GM21526 (cell line): ENCODE data around the gene SLC22A17.
A peak's percentile ranks its signal among the peaks of the same experiment; 100 is the strongest.

Experiments used
- ATAC-seq: cut with Tn5 transposase; IDR thresholded peaks from one replicate; pipeline ENCODE4 v1.9.1; 2021; ENCODE audit warnings: moderate library complexity; ENCODE audit not compliant: unreplicated experiment, low FRiP score

Gene SLC22A17

GRCh38 chr14:23319746-23320583, 32.7 kb downstream of the SLC22A17 start:
- no peak for ATAC-seq

GRCh38 chr14:23316300-23316699, 36.4 kb downstream of the SLC22A17 start:
- ATAC-seq: no peak

GRCh38 chr14:23310546-23310945, 42.1 kb downstream of the SLC22A17 start:
- ATAC-seq: no peak

DNA sequence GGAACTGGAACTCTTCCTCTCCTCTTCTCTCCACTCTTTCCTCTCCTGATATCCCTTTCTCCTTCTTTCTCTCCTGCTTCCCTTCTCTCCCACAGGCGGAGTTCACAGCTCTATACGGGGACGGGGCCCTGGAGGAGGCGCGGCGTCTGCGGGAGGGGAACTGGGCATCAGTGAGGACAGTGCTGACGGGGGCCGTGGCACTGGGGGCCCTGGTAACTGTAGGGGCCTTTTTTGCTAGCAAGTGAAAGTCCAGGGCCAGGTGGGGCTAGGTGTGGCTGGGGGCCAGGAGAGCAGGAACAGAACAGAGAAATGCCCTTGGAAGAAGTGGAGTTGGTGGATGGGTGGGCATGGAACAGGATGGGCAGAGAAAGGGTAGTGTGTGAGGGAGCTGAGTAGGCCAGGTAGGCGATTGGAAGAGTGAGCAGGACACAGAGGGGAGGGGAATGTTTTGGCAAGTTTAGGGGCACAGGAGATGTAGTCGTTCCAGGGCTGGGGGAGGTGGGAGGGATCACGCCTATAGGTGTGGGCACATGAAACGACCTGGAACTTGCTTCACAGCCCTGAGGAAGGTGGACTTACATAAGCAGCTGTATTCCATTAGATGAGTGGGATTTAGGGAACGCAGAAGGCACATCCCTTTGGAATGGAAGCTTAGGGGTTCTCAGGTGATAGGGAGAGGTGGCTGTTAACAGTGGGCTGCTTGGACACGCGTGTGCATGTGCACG, 43.8 kb downstream of the SLC22A17 start:
- ATAC-seq: no peak

DNA sequence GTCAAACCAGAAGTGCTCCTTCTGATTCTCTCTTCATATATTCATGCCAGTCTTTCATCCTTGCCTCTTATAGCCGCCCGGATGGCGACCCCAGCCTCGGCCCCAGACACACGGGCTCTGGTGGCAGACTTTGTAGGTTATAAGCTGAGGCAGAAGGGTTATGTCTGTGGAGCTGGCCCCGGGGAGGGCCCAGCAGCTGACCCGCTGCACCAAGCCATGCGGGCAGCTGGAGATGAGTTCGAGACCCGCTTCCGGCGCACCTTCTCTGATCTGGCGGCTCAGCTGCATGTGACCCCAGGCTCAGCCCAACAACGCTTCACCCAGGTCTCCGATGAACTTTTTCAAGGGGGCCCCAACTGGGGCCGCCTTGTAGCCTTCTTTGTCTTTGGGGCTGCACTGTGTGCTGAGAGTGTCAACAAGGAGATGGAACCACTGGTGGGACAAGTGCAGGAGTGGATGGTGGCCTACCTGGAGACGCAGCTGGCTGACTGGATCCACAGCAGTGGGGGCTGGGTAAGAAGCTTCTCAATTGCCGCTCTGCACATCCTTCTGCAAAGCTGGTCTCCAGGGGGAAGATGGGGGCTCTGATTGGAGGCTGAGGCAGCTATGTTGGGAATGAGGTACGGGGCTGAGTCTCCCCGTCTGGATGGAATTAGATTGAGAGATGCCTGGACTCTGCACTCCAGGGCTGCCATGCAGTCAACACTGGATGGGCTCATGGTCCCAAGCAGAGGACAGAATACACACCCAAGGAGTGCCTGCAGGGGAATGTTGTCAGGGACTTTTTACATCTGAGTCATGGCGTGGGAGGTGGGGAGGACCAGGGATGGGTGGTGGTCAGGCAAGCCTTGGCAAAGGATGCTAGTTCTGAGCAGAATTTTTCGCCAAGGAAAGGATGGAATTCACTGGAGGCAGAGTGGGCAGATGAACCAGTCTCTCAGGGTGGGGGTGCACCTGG, 44.7 kb downstream of the SLC22A17 start:
- ATAC-seq: no peak

GRCh38 chr14:23307146-23307530, 45.5 kb downstream of the SLC22A17 start:
- ATAC-seq: no peak

GRCh38 chr14:23306412-23307145, 46.1 kb downstream of the SLC22A17 start, which contains the start of gene BCL2L2:
Gene BCL2L2, plus strand, starts transcription at chr14:23306833. Its CDS starts 935 bp downstream, at chr14:23307768.
- ATAC-seq: no peak

DNA sequence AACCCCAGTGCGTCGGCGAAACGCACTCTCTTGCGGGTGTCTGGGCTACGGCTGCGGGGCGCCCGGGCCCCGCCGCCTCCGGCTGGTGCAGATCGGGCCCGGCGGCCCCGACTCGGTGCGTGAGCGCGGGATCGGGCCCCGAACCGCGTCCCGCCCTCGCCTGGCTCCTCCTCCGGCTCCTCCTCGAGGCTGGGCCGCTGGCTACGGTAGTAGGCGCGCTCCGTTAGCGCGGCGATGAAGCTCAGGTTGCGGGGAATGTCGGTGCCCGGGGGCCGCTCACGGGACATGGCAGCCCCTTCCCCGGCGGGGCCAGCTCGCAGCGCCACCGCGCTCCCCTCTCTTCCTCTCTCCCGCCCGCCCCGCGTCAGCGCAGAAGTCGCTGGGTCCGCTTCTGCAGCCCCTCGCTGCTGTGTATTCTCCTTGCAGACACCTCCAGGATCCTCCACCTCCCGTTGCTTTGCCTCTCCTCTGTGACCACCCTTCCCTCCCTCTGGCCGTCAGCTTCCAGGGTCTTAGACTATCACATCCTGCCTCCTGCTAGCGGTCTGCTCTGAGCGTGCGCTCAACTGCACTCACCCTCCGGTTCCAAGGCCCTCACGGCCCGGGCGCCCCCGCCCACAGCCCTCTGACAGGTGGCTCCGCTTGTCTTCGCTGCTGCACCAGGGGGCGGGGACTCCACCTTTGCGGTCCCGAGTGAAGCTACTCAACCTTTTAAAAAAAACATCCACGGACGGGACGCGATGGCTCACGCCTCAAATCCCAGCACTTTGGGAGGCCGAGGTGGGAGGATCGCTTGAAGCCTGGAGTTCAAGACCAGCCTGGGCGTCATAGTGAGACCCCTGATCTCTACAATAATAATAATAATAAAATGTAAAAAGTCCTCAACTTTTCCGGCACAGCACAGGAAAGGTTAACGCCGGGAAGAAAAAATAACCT, 50.1 kb downstream of the SLC22A17 start, which contains the start of gene PPP1R3E:
Gene PPP1R3E, minus strand, starts transcription at position 570 of the 936 bp plus-strand sequence. Its CDS starts 283 bp downstream, at position 287.
- peak; percentile 37 for ATAC-seq

GRCh38 chr14:23301969-23302289, 50.8 kb downstream of the SLC22A17 start:
- peak; percentile 15 for ATAC-seq

DNA sequence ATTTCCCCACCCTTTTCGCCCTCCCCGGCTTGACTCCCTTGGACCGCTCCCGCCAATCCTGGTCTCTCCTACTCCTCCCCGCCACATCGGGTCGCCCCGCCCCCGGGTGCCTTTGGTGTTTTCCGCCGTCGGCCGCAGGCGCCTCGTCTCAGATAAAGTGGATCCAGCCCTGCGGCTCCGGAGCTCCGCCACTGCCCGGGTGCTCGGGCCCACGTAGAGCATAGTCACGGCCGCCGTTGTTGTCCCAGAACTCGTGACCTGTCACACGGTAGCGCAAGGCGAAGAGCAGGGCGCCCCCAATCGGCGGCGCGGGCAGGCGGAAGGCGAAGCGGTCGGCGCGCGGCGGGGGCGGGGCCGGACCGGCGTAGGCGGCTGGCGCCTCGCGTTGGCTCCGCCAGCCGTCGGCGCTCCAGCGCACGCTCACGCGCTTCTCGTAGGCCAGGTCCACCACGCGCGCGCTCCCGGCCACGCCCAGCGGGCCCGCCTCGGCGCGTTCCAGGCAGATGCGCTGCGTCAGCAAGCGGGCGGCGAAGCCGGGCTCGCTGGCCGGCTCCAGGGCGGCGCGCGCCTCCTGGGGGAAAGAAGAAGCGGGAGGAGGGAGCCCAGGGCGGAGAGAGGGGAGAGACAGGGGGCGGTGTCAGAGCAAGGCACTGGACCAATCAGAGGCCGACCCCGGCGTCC, 51.3 kb downstream of the SLC22A17 start:
- peak; percentile 69 for ATAC-seq

GRCh38 chr14:23300687-23301223, 51.9 kb downstream of the SLC22A17 start:
- ATAC-seq: no peak

DNA sequence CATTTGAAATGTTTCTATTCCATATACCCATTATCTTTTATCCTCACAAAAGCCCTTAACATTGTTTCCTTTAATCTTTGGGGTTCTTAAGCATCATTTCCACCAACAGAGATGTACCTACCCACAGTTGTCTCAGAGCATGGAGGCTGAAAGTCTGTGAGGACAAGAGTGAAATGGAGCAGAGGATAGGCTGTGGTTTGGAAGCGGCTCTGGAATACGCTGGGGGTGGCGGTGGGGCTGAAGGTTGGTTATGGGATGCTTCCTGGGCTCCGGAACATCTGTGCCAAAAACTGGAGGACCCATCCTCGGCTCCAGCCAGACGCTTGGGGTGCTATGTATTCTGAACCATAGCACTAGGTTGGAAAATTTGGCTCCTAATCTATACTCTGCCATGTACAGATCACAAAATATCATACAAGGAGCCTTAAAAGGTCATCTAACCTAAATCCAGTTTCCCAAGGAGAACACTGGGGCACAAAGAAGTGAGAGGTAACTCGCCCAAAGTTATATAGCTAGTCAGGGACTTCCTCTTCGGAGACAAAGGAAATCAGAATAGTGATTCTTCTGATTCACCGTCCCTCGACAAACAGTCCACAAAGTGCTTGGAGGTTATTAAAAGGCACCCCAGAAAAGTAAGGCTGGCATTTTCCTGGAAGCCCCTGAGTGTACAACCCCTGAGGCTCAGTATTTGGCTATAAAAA, 52.6 kb downstream of the SLC22A17 start:
- no peak for ATAC-seq

DNA sequence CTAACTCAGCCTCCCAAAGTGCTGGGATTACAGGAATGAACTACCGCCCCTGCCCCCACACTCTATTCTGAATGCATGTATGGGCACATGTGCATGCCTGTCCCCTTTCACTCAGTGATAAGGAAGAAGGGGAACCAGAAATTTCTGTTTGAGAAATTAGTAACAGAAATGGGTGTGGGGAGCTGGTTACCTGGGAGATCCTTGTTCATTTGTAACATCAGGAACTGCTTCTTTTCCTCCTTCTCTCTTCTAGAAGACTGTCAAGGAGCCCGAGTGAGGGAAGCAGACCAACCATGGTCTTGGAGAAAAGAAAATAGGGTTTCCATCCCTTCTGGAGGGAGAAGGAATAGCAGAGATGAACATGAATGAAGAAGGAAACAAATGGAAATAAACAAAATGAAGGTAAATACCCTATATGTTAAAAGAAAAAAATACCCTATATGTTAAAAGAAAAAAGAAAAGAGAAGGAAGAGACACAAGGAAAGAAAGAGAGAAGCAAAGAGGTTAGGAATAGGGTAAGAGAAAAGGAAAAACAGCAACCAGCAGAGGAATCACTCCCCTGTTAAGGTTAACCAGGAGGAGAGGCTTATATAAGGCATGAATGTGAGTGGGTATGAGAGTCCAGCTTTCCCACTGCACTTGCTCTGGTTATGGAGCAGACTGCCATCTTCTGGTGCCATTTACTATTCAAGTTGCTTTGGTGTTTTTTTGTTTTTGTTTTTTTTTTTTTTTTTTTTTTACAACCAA, 53.3 kb downstream of the SLC22A17 start:
- ATAC-seq: no peak

DNA sequence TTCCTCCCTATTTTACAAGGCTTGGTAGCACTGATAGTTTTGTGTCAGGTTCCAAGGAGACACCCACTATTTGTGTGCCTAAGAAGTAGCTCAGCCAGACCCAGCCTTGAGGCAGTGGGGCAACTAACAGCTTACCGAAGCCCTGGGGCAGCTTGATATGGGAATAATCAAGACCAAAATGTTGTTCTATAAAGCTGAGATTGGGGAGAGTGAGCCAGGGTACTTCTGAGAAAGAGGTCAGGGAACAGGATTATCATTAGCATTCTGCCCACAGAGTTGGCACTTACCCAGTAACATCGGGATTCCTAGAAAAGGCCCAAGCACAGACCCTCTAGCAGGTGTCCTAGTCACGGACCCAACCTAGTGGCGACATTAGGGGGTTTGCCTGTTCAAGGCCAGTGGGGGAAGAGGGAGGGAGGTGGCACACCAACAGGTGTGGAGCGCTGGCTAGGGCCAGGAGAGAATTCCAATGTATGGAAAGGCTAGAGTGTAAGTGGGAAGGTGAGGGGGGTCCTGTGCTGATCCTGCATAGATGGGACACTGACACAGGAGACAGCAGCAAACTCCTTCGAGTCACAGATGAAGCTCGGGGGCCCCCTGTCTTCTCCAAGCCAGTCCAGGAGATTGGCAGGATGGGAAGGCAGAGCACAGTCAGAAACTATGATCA, 54.9 kb downstream of the SLC22A17 start:
- no peak for ATAC-seq

DNA sequence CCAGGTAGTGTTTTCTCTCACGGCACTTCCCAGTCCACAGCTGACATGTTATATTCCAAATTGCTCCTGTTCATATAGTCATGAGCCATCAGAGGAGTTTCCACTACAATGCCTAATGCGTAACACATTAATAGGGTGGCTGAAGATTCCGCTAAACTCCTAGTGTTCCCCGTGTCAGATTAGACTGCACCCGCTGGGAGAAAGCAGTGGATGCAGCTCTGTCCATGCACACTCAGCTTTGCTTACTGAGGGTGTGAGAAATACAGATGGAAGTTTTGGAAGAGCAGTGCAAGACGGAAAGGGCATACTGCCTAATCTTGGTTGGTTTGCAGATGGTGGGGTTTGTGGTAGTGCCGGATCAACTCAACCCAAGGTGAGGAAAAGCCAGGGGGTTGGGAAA, 55.6 kb downstream of the SLC22A17 start:
- ATAC-seq: no peak
